Measurements from ENCODE around the gene SSR4.

- TF ChIP-seq CTCF (conservative IDR thresholded peaks at IDR 0.05) (no peak), ZFX (IDR thresholded peaks at IDR 0.05) (no peak)
Observed at GRCh38 chrX:153773218-153773611, 21.3 kb upstream of the SSR4 start.

All from C4-2B (cell line).